D341Med (cell line): Measurements from ENCODE around the gene ATXN10.

Experiments
- DNase-seq: peaks from one replicate; pipeline ENCODE4 v3.0.0; 2012; ENCODE audit warnings: low spot score

The ATXN10 gene

DNA sequence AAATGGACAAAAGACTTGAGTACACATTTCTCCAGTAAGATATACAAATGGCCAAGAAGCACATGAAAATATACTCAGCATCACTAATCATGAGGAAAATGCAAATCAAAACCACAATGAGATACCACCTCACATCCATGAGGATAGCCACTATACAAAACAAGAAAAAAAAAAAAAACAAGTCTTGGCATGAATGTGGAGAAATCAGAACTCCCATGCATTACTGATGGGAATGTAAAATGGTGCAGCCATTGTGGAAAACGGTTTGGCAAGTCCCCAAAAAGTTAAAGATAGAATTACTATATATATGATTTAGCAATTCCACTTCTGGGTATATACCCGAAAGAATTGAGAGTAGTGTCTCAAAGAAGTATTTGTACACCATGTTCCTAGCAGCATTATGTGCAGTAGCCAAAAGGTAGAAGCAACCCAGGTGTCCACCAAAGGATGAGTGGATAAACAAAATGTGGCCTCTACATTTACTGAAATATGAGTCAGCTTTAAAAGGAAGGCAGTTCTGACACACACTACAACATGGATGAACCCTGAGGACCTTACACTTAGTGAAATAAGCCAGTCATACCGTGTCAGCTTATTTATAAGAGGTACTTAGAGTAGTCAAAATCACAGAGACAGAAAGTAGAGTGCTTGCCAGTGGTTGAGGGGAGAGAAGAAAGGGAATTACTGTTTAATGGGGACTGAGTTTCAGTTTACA, 159.1 kb downstream of the ATXN10 start:
- no peak for DNase-seq

DNA sequence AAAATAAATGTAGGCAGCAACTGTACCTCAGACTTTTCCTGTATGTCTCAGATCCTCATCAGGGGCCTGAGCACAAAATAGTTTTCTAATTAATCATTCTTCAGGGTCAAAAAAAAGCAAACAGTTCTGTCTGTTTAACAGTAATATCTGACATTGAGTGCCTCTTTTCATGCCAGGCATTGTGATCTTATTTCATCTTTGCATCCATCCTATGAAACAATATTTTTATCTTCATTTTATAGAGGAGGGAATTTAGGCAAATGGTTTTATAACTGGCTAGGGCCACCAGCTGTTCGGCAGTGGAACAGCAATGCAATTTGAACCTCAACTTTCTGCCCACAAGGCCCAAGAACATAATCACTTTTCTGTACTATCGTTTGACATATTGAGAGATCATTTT, 159.8 kb downstream of the ATXN10 start:
- DNase-seq: no peak

DNA sequence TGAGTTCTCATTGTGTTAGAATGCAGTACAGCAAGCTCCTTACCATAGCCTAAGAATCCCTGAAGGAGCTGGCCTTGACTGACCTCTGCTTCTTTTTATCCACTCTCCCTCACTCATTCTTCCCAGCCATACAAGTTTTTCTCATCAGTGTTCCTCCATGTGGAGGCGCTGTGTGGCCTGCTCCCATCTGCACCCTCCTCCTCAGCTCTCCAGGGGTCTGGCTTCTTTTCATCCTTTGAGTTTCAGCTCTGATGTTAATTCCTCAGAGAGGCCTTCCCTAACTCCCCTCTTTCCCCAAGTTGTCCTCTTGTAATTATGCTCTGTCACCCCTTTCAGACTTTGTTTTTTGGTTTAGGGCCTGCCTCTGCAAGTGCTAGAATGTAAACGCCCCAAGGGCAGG, 160.5 kb downstream of the ATXN10 start:
- no peak for DNase-seq

DNA sequence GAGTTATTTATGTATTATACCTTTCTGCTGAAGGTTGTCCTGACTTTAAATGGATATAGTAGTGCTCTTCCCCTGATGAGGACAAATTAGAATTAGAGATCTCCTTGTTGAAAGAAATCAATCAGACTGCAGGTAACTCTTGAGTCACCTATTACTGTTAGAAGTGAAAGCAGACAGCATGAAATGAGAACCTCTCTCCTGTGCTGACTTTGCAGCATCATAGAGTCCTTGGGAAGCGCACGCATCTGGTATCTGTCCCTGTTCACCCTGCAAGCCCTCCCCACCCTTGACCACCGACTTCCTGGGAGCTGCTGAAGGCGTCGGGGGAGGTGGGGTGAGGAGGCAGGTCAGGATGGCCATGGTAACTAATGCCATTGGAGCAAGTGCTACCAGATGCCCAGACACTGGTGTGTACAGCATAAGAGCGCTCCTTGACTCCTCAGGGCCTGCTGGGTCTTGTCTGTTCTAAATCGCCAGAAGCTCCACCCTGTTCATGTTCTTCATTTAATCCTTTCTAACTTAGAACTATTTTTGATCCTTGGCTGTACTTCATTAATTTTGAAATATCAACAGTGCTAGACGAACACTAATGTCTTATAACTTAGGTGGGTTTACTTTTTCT, 161.4 kb downstream of the ATXN10 start:
- no peak for DNase-seq

DNA sequence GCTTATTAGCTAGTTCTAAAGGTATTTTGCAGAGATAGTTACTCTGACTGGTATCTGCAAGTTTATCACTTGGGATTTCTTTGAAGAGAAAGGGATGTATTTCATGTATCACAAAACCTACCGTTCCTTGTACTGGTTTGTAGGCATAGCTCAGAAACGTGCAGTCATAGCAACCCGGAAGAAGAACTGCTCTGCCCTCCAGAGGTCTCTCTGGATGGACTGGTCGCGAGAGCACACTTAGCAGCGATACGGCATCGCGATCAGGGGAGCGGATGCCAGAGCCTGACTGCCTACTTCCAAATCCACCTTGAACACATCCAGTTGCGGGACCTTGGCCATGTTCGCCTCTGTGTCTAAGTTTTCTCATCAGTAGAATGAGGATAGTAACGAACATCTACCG, 162.0 kb downstream of the ATXN10 start:
- no peak for DNase-seq

DNA sequence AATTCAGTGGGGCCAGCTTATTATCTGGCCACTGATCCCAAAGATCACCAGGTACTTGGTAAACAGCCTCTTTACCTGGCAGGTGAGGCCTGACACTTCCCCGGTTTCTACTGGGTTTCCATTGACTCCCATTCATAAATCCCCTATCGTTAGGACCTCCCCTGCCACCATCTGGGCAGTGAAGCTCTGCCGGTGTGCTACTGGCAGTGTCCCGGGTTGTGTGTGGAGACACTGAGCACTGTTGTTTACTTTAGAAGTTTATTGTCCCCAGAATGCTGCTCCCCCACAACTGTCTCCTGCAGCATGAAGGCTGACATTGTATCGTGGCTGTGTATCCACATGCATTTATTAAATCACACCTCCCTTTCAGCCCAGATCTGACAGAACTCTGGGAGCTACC, 162.6 kb downstream of the ATXN10 start:
- no peak for DNase-seq

DNA sequence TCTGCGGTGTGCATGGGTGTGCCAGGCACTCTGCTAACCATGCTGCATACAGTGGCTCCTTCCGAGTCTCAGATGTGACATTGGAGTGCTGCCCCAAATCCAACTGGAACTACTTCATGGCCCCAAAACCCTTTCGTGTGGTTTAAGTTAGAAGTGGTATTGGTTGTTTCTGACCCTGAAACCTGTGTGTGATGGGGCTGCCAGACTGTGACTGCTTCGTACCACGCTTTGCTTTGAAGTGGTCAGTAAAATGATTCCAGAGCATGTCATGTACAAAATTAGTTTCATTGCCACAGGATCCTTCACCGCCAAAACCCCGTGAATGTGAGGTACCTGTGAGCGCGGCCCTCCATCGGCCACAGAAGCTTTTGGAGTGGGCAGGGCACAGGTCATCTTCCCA, 163.2 kb downstream of the ATXN10 start:
- no peak for DNase-seq

DNA sequence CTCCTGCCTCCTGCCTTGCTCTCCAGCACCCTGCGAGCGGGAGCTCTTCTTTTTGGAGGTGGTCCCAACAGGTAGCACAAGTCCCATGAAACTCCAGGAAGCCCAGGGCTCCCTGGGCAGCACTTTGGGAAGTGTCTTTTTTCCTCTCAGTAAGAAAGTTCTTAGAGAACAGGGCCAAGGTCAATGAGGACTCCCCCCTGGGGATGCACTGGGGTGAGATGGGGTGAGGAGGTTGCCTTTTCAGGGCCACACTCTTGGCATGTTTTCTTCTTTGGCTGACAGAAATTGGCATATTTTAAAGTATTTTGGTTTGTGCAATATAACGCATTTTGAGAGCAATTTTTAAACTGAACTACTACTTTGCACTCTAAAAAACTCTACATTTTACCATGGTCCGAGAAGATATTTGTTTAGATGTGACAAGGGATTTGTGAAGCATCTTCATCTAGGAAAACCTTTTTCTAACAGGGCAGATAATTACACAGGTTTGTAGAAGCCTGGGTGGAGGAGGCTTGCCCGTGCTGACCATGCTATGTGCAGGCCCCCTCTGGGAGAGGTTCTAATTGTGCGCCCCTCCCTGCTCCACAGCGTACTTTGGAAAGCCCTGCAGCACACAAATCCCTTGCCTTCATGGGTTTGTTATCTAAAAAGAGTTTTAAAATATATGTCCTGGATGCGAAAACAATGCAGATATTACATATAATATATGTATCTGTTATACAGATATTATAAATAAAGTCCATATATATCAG, 165.0 kb downstream of the ATXN10 start:
- DNase-seq: no peak

DNA sequence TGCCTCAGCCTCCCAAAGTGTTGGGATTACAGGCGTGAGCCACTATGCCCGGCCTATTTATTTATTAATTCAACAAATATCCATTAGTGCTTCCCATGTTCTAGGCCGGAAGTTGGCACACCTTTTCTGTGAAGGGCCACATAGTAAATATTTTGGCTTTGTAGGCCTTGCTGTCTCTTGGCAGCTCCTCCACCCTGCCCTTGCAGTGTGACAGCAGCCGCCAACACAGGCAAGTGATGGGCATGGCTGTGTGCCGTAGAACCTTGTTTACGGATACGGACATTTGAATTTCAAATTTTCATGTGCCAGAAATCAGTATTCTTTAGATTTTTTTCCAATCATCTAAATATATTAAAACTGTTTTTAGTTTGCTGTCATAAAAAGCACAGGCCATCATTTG, 165.9 kb downstream of the ATXN10 start:
- no peak for DNase-seq

DNA sequence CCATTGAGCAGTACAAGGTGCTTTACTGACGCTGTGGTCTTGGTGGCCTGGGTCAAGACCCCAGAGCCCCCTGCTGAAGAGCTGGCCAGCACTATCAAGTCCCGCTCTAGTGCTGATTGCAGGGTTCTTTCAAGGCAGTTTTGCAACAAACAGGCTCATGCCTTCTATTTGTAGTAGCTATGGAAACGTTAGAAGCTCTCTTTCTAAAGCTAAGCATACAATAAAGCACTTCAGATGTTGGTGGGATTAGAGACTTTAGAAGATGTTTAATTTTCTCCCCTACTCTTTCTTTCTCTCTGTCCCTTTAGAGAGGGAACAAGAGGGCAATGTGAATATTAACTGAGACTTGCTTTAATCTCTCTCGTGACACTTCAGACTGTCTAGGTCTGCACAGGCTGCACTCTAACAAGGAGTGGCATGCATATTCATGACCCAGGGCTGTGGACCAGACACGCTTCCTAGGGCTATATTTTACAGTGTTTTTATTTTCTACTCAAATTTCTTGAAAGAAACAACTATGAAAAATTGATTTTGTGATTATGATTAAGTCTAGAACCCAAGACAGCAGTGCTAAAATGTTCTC, 166.8 kb downstream of the ATXN10 start:
- no peak for DNase-seq

DNA sequence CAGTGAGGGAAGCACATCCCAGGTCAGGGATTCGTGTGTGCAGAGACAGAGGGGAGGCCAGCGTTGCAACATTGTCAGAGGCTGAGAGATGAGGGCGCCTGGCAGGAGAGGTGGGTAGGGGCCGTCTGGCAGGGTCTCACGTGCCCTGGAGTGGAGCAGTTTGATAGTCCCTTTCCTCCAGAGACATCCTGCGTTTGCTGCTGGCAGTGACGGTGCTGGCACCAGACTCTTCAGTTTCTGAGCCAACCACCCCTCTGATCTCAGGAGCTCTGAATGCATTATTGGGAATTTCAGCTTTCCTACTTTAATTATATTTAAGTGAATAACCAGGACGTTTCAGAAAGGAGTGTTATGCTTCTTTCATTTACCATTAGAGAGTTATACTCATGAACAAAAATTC, 168.8 kb downstream of the ATXN10 start:
- no peak for DNase-seq

DNA sequence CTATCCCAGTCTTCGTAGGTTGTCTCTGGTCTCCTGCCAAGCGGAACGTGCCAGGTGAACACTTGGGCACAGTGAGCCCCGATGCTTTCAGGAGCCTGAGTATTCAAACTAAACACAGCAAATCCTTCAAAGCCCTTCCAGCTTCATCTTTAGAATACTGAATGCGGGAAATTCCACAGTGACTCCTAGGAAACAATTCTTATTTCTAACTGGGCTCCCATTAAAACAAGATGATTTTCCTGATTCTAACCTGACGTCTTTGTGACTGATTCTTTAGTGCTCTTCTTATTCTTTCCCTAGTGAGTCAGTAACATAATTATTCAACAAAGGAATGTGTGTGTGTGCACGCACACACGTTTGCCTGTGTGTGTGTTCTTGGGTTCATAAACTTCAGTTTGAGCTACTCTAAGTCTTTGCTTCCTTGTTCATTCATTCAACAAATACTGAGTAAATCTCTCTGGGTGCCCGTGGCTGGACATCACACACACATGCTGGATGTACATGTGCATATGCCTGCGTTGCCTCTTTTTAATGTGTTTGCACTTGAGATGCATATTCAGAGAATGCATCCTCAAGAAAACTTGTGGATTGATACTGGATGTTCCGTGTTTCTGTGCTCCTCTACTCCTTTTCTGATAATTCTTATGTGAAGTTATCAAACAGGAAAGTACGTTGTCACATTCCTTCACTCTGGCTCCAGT, 170.8 kb downstream of the ATXN10 start:
- no peak for DNase-seq

DNA sequence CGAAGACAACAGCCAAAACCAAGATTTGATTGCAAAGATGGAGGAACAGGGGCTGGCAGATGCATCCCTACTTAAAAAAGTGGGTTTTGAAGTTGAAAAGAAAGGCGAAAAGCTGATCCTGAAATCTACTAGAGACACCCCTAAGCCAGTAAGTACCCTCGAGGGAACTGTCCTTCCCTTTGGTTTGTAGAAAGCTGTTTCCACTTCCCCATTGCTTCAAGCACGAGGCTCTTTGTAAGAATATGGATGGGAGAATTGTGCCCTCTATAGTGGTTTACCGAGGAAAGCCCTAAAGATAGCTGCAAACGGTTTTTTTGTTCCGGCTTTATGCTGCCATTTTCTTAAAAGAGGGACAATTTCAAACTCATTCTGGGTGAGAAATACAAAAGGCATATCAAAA, 171.4 kb downstream of the ATXN10 start:
- no peak for DNase-seq

DNA sequence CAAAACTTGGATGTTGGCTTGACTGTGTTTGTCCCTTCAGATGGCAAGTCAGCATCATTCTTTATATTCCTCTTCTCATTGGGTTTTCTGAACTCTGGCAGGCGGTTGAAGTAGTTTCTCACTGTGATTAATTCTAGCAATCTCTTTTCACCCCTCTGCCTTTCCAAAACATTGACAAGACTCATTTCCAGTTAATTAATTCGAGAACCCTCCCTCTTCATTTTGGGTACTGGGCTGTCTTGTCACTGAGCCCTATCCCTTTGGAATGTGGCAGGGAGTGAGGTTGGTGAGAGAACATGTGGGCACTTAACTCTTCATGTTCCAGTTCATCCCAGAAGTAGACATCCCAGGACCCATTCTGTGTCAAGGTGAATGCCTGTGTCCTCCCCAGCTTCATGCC, 172.4 kb downstream of the ATXN10 start:
- DNase-seq: no peak

DNA sequence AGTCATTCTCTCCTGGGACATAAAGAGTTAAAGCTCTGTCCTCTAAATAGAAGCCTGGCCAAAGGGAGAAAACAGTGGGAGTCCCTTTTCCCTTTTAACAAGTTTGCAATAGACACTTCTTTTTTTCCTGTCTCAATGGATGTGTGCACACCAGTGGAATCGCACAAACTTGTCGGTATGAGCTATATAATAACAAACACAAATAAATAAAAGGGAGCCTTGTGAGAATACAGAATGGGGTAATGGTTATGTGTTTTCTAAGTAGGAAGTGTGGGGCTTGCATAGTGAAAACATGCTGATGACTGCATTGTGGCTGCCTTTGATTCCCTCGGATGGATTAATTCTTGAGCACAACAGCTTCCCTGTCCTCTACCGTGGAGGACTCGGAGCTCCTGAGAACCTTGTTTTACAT, 173.4 kb downstream of the ATXN10 start:
- DNase-seq: no peak

DNA sequence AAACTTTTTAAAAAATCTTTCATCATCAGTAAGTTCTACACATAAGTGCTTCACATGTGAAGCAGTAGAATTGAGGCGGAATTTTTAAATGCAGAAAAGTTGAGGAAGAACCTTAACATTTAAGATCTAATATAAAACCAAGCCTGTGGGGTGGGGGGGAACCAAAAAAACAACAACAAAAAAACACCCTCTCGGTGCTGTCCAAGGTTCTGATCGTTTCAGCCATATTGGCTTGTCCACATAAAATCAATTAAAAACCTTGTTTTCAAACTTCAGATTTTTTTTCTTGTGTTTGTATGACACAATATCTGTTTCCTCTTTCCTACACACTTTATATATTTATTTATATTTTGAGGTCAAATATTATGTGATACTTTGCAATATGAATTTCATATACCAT, 175.3 kb downstream of the ATXN10 start:
- no peak for DNase-seq

DNA sequence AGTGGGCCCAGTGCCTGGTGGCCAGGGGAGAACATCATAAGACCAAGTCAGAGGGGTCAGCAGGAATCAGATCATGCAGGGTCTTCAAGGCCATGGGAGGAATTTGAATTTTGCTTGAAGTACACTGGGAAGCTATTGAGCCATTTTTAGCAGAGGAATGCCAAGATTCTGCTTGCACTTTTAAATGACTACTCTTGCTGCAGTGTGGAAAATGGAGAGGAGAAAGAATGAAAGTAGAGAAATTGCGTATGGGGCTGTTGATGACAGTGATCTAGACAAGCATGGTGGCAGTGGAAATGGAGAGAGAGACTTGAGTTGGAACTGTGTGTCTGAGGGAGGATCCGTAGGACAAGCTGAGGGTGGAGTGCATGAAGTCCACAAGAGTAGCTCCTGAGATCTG, 177.3 kb downstream of the ATXN10 start:
- no peak for DNase-seq

DNA sequence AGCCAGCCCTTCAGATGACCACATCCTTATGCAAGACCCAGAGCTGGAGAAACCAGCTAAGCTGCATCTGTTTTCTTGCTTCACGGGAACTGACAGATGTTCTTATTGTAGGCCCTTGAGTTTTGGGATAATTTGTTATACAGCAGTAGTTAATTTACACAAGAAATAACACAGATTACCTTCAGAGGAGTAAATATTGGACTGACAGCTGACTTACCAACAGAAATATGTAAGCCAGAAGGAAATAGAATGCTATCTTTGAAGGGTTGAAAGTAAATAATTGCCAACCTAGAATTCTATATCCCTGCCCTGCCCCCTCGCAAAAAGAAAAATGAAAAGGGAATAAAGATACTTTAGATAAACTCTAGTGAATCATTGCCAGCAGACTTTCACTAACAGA, 181.2 kb downstream of the ATXN10 start:
- no peak for DNase-seq

DNA sequence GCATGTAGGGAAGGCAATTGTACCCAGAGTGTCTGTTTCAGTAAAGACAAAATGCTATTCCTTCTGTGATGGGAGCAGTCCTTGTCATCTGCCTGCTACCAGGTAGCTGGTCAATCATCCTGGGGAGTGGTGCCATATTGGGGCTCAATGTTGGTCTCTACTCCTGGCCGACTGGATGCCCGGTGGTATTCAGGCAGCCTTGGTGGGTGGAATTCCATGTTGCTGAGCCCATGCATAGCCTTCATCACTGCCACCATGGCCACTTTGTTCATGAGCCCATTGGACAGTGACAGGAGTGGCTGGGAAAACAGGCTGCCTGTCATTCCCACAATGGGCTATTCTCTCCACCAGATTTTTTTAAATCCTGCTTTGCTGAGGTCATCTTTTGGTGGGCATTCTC, 184.3 kb downstream of the ATXN10 start:
- DNase-seq: no peak

DNA sequence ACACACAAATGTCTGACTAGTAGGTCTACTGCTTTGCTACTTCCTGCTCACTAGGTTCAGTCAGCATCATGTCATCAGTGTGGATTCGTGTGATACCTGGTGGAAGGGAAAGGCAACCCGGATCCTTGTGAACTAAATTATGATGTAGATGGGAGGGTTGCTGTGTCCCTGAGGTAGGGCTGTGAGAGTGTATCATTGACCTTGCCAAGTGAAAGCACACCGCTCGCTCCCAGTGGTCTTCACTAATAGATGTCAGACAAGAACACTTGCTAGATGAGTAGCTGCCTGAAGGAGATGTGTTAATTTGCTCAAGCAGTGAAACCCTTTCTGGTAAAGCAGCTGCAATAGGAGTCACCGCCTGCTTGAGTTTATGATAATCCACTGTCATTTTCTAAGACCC, 185.9 kb downstream of the ATXN10 start:
- DNase-seq: no peak

DNA sequence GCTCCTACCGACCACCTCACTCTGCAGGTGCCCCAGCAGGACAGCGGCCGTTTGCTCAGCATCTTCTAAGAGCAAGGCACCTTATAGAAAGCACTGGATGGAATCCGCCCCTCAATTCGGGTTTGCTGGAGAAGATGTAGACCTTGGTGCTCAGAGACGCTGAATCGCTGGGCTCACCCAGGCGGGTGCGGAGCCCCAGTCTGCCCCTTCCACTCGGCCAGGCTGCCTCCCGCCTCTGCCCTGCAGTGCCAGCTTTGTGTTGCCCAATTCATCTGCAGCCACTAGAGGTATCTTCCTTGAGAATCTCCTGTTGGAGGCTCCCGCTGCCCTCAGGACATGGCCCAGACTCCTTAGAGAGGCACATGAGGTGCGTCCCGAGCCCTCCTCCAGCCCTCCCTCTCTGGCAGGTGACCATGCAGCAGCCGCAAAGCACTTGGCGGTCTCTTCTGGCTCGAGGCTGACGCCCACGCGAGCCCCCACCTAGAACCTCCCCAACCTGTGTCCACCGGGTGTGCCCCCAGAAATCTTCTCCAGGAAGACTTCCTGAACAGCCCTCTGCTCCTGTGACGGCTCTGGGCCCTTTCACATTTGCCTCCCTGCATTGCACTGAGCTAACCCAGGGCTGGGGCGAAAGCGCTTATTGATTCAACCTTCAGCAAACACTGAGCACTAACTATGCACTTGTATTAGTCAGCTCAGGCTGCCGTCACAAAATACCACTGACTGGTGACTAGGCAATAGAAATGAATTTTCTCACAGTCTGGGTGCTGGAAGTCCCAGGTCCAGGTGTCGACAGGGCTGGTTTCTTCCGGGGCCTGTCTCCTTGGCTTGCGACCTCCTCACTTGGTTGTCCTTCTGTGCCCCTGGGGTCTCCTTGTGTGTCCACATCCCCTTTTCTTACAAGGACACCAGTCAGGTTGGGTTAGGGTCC, 187.9 kb downstream of the ATXN10 start:
- no peak for DNase-seq
